B cell (primary cell): ENCODE data around the gene FAF2.

Experiments
- CTCF ChIP-seq: fragments of 200-600 bp; IDR thresholded peaks from one replicate; pipeline ENCODE4 v1.8.0; 2022; ENCODE audit warnings: antibody characterized with exemption, mild to moderate bottlenecking
- EZH2 ChIP-seq: IDR thresholded peaks from 2 replicates; pipeline ENCODE4 v1.6.1; 2012; ENCODE audit warnings: borderline replicate concordance, low read depth, mild to moderate bottlenecking, moderate library complexity, low read length; ENCODE audit not compliant: insufficient read depth, poor library complexity, severe bottlenecking

- TF ChIP-seq CTCF (no peak), EZH2 (no peak)
These were observed 76.8 kb downstream of the FAF2 start for GRCh38 chr5:176524987-176525386.
